Fibroblast of peridontal ligament (primary cell): Measurements from ENCODE around the gene CNTN4.

Source experiments
- DNase-seq: peaks from one replicate; pipeline ENCODE4 v3.0.0-alpha.2; 2010; ENCODE audit errors: extremely low read depth

Gene CNTN4

DNA sequence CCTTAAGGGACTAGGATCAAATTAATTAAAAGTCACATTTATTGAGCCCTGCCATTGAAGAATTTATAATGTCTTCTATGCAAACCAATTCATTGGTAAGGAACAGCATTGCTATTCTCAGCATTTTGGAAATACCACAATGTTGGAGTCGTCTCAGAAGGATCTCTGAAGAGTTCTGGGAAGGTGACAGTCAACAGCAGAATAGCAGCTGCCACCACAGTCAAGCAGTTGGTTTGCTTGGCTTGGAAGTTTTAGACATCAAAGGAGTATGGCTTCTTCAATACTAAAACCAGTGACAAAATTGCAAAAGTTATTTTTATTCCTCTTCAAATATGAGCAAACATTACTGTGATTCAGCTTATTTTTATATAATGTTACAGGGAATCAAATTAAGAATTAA lies 167.9 kb downstream of the CNTN4 start:
- DNase-seq, result no peak

DNA sequence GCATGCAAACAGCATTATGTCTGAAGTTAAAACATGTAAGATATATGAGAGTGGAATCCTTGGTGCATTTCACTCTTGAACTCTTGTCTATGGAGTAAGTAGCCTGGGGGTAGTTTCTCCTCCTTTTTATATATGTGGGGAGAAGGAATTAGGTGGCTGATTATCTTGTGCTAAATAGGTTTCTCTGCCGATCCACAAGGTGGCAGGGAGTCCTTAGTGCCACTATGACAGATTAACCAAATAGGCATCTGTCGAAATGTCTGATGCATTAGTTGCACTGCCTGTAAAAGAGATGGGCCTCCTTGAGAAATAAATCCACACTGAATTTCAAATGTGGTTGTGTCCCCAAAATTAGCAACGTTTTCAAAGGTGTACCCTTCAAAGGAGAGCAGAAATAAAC lies 170.1 kb downstream of the CNTN4 start:
- DNase-seq, result no peak

GRCh38 chr3:2274526-2274925 lies 175.9 kb downstream of the CNTN4 start:
- no peak for DNase-seq

GRCh38 chr3:2283818-2284217 lies 185.2 kb downstream of the CNTN4 start:
- DNase-seq, result no peak

- no peak for DNase-seq
These were observed 202.3 kb downstream of the CNTN4 start for GRCh38 chr3:2300938-2301337.

DNA sequence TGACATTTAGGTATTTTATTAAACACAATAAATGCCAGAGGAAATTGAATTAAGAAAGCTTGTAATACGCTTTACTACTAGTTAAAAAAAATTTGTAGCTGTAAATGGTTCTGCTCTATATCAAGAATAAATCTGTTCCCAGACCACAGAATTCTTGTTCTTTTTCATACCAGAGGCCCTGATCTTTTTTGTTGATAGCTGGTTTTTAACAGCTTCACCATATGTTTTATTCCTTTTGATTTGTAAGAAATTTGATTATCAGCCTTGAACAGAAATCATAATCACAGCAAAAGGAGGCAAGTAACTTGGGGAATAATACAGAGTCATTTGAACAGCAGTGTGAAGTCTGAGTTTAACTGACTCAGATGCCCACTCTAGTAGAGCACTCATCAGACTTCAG lies 202.7 kb downstream of the CNTN4 start:
- no peak for DNase-seq

- DNase-seq, result no peak
These were observed 204.9 kb downstream of the CNTN4 start for GRCh38 chr3:2303566-2303965.

- no peak for DNase-seq
These were observed 212.4 kb downstream of the CNTN4 start for GRCh38 chr3:2311022-2311421.

DNA sequence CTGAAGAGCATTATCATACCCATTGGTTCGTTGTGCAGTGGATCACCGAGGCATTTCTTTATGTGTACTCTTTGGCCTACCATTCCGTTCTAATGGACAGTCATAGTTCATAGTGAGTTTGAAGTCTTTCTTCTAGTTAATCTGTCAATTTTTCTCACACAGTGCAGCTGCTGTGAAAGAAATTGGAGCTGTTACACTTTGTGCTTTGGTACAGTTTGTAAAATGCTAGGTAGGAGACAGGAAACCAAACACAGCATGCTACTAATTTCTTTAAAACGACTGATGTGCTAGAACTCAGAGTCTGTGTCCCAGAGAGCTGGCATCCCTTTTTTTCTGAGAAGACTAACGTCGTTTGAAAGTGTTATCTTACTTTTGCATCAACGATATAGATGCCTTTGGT lies 218.9 kb downstream of the CNTN4 start:
- no peak for DNase-seq

DNA sequence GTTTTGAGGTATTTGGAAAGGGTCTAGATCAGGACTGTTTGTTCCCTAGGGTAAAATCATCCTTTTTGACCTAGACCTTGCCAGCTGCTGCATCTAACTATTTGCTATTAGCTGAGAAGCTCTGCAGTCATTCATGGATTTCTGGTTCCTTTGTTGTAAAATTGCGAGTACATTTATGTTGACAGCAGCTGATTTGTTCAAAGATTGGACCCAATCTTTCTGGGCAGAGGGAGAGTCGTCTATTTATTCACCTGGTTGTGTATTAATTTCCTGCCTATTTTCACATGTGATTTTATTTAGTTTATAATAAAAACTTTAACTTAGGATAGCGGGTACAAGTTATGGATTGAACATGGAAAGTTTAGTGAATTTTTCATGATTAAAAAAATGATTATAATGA lies 236.3 kb downstream of the CNTN4 start:
- no peak for DNase-seq

DNA sequence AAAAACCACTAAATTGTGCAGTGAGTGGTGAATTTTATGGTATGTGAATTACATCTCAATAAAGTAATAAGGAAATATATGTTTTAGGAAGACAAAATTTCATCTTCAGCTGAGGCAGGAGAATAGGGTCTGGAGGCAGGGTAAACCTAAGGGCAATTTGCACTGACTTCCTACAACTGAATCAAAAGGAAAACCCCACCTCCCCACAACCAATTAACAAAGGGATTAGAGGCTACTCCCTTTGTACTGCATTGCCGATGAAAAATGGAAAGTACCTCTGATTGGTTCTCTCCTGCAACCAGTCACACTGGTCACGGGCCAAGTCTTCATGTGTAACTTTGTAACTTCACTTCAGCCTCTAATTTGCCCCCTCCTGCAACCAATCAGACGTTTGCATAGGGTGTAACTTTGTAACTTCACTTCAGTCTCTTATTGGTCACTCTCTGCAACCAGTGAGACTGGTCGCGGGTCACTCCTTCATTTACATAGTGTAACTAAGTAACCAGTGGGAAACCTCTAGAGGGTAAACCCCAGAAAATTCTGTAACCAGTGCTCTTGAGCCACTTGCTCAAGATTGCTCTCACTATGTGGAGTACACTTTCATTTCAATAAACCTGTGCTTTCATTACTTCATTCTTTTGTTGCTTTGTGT lies 244.5 kb downstream of the CNTN4 start:
- DNase-seq, result no peak

GRCh38 chr3:2352134-2352762 lies 253.6 kb downstream of the CNTN4 start:
- no peak for DNase-seq

- peak; percentile 6 for DNase-seq
These were observed 256.0 kb downstream of the CNTN4 start for GRCh38 chr3:2354702-2355101.

- no peak for DNase-seq
These were observed 257.8 kb downstream of the CNTN4 start for GRCh38 chr3:2356298-2356950.

- DNase-seq, result no peak
These were observed 262.1 kb downstream of the CNTN4 start for GRCh38 chr3:2360815-2361214.

DNA sequence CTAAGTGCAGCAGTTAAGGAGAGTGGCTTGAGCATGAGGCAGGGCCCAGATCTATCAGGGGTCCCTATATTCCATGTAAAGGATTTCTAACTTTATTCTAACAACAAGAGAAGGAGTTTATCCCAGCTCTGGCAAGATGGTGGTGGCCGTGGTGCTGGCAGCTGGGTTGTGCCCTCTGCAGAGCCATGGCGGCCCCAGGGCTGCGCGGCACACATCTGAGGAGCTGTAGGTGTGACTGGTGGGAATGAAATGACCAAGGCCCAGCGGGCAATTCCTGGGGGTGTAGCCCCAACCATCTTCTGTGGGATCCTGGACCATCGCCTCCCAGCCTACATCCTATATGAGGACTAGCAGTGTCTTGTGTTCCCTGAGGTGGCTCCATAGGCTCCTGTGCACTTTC lies 263.5 kb downstream of the CNTN4 start:
- no peak for DNase-seq

DNA sequence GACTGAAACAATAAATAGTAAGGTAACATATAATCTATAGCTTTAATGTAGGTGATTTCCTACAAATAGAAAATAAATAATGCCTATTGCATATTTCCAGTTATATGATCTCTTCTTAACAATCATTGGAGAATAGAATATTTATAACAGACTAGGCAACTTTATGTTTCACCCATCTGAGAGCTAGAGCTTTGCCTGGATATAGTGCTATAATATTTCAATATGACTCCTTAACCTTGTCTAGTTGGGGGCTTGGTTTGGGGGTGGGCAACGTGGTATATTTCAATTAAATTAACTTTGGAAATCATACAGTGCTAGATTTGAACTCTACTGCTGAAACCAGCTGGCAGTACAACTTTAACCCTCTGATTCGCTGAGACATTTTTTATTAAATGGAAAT lies 265.2 kb downstream of the CNTN4 start:
- no peak for DNase-seq

- no peak for DNase-seq
These were observed 271.7 kb downstream of the CNTN4 start for GRCh38 chr3:2370317-2370716.

DNA sequence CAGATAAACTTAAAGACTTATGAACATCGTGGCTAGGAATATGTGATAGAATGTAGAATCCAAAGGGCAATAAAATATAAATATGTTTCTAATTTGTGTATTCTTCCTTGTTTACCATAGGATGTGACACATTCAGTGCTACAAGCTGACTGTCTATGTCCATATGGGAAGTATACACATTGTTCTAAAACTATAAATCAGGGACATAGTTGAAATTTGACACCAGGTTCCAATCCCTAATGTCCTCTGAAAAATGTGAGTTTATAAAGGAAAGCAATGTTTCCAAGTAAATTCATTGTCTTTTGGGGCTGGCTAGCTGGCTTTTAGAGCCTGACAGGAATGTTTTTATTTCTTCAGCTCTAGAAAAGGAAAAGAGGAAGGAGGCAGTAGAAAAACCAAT lies 273.6 kb downstream of the CNTN4 start:
- no peak for DNase-seq

GRCh38 chr3:2375376-2375775 lies 276.7 kb downstream of the CNTN4 start:
- DNase-seq, result no peak

DNA sequence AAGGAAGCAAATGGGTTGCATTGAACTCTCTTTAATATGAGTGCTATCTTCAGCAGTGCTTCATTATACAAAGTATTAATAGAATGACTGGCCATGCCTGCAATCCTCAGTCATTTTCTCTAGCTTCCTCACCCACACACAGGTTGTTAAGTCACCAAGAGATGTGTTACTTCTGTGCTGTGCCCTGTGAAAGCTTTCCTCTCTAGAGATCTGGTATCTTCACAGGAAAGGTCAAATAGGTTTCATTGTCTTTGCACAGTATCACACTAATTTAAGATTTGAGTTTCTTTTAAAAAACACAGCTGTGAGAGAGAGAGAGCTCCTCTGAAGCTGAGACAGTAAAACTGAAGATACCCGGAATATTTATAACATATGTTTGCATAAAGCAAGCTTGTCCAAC lies 278.6 kb downstream of the CNTN4 start:
- no peak for DNase-seq

DNA sequence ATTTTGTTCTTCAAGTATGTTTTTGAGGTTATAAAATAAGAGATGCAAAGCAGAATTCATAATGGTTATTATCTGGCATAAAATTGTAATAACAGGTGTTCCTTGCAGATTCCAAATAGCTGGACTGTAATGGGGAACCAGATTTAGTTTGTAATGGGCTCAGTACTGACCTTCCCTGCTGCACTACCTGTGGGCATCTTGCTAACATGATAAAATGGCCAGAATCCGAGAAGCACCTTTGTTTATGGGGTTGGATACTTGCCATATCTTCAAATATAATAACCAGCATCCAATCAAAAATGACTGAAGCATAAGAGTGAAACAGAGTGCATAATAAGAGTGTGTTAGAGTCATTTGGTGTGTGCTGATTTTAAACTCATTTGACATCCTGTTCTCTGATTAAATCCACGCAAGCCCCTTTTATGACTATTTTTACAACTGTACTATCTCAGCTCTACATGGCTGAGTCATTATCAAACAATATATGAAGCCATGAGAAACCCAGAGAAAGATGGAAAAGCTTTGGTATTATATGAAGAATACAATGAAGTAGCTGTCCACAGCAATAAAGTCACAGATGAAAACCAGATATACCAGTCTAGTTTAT lies 292.4 kb downstream of the CNTN4 start:
- DNase-seq, result no peak

- no peak for DNase-seq
These were observed 293.2 kb downstream of the CNTN4 start for GRCh38 chr3:2391896-2392295.
